SK-N-SH (cell line): ENCODE measurements around the gene LAMA1.

ENCODE experiments used
- CTCF ChIP-seq: fragments of 200-600 bp; sonication (generic); IDR thresholded peaks from 2 replicates; pipeline ENCODE4 v1.6.1; 2017; ENCODE audit warnings: antibody characterized with exemption, mild to moderate bottlenecking, moderate library complexity
- ELF1 ChIP-seq: IDR thresholded peaks from 2 replicates; pipeline ENCODE4 v1.4.0; 2012
- GATA2 ChIP-seq: sonication (generic); formaldehyde crosslinking; IDR thresholded peaks from 2 replicates; pipeline ENCODE4 v1.5.0; 2020; ENCODE audit warnings: mild to moderate bottlenecking, missing genetic modification reagents
- JUND ChIP-seq: IDR thresholded peaks from 2 replicates; pipeline ENCODE4 v1.4.0; 2012
- TF ChIP-seq, protein P1 (sequence below): IDR thresholded peaks from 2 replicates; pipeline ENCODE4 v1.4.0; 2012; ENCODE audit warnings: low read depth, borderline replicate concordance

GRCh38 chr18:7049951-7050350 is 67.6 kb downstream of the LAMA1 start:
- TF ChIP-seq, protein P1, sequence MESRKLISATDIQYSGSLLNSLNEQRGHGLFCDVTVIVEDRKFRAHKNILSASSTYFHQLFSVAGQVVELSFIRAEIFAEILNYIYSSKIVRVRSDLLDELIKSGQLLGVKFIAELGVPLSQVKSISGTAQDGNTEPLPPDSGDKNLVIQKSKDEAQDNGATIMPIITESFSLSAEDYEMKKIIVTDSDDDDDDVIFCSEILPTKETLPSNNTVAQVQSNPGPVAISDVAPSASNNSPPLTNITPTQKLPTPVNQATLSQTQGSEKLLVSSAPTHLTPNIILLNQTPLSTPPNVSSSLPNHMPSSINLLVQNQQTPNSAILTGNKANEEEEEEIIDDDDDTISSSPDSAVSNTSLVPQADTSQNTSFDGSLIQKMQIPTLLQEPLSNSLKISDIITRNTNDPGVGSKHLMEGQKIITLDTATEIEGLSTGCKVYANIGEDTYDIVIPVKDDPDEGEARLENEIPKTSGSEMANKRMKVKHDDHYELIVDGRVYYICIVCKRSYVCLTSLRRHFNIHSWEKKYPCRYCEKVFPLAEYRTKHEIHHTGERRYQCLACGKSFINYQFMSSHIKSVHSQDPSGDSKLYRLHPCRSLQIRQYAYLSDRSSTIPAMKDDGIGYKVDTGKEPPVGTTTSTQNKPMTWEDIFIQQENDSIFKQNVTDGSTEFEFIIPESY: no peak
- no peak for TF ChIP-seq GATA2
- TF ChIP-seq ELF1: no peak
- TF ChIP-seq JUND: no peak
- no peak for TF ChIP-seq CTCF
